Activated gamma-delta T cell treated with Interleukin-2 at 50 U/mL for 16 hours (primary cell): Measurements from ENCODE around the gene KDM4B.
"Not testable (repeated sequence)": the region's sequence is repeated elsewhere in the genome, so short reads cannot be mapped to it uniquely, and the experiment has no call there.

Experiments used
- DNase-seq: peaks from one replicate; pipeline ENCODE4 v3.0.0-alpha.2; 2020

Gene KDM4B

DNA sequence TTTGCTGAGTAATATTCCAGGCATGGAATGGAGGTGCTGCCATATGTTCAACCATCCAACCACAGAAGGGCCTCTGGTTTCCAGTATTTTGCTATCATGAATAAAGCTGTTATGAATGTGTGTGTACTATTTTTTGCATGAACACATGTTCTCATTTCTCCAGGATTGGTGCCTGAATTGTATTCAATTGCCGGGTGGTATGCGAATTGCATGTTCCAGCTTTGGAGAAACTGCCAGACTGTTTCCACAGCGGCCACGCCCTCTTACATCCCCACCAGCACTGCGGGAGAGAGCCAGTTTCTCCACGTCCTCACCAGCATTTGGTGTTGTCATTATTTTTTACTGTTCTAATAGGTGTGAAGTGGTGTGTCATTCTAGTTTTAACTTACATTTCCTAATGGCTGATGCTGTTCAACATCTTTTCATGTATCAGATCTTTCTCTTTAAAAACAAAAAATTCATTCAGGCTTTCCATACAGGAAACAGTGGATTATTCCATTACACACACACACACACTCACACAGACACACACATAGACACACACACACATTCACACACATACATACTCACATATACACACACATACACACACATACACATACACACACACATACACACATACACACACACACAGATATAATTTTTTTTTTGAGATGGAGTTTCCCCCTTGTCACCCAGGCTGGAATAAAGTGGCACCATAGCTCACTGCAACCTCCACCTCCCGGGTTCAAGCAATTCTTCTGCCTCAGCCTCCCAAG lies 217.6 kb downstream of the KDM4B start:
- DNase-seq = no peak

DNA sequence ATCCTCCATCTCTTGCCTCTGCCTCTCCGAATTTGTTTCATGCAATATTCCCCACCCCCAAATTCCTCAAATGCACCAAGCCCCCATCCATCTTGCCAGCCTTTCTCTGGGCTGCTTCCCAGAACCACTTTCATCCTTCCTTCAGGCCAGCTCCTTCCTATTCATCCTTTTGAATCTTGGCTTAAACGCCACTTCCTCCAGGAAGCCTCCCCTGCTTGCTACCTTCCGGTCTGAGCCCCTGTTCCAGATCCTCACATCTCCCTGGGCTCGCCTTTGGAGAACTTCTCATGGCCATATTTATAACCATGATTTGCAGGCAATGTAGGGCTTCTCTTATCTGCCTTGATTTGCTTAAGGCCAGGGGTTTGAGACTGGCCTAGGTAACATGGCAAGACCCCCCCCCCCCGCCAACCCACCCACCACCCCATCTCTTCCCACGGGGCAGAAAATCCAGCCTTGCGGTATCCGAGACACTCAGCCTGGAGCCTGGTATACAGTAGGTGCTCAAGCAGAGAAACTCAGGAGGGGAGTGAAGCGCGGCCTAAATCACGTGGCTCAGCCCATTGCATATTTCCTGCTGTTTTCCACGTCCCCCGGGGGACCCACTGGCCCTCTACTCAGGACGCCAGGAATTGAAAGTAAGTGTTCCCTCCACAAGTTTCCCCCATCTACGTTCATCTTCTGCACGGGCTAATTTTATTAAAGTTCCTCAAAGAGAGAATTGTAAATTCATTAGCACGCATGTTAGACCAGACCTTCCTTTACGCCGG lies 219.8 kb downstream of the KDM4B start:
- DNase-seq = no peak

DNA sequence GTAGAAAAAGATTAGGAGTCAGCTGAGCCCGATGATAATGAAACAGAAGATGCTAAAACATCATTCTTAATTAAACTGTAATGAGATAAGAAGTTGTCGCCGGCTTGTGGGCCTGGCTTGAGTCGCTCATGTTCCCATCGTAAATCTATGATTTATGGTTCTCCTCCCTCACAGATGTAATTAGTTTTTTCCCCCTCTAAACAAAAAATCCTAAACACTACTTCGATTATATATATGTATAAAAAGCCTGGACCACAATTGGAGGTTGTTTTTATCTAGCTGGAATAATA lies 220.3 kb downstream of the KDM4B start:
- DNase-seq = no peak

DNA sequence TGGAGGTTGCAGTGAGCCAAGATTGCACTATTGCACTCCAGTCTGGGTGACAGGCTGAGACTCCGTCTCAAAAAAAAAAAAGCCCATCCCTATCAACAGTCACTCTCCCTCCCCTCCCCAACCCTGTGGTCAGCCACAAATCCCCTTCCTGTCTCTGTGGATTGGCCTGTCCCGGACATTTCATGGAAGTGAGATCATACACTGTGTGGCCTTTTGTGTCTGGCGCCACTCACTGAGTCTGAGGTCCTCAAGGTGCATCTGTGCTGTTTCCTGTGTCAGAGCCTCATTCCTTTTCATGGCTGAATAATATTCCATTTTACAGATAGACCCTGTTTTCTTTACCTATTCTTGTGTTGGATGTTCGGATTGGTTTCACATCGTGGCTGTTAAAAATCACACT lies 222.2 kb downstream of the KDM4B start:
- no peak for DNase-seq

DNA sequence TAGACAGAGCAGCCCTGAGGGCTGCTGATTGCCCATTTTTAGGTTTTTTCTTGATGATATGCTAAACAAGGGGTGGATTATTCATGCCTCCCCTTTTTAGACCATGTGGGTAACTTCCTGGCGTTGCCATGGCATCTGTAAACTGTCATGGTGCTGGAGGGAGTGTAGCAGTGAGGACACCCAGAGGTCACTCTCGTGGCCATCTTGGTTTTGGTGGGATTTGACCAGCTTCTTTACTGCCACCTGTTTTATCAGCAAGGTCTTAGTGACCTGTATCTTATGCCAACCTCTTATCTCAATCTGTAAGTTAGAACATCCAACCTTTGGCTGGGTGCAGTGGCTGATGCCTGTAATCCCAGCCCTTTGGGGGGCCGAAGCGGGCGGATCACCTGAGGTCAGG lies 223.7 kb downstream of the KDM4B start:
- DNase-seq = no peak

DNA sequence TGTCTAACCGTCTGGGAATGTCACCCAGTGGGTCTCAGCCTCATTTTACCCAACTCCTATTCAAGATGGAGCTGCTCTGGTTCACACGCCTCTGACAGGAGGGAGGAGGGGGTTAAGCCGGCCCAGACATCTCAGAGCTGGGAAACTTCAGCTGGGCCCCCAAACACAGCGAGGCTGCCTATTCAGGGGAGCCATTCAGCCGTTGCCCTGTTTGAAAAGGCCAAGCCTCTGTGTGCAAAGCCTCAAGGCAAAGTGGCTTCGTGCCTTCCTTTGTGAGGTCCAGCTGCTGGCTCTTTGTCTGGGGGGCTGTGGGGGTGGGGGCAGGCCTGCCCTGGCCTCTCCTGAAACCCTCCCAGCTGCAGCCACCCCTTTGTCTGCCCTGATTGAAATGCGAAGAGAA lies 224.3 kb downstream of the KDM4B start:
- DNase-seq = no peak

DNA sequence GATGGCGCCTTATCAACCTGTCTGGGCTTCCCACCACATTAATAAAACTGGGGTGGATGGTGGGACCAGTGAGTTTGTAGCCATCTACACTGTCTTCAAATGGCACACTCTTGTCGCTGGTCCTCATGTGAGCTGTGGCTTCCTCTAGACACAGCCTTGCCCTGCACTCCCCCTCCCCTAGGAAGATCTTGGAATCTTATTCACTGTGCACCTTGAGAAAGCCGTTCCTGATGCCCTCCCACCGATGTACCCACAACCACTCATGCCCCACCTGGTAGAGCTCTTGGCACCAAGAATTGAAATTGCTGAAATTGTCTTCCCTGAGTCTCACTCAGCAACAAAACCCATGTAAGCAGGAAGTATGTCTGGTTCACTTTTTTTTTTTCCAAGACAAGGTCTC lies 225.7 kb downstream of the KDM4B start:
- DNase-seq = no peak

DNA sequence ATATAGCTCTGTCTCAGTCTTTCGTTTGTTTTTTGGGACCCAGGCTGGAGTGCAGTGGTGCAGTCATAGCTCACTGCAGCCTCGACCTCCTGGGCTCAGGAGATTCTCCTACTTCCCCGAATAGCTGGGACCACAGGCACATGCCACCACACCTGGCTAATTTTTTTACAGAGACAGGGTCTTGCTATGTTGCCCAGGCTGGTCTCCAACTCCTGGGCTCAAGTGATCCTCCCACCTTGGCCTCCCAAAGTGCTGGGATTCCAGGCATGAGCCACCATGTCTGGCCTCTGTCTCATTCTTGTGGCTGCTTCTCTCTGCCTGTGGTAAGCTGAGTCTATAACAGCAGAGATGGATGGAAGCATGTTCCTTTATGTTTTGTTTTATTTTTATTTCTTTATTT lies 226.7 kb downstream of the KDM4B start:
- not testable (repeated sequence) for DNase-seq

DNA sequence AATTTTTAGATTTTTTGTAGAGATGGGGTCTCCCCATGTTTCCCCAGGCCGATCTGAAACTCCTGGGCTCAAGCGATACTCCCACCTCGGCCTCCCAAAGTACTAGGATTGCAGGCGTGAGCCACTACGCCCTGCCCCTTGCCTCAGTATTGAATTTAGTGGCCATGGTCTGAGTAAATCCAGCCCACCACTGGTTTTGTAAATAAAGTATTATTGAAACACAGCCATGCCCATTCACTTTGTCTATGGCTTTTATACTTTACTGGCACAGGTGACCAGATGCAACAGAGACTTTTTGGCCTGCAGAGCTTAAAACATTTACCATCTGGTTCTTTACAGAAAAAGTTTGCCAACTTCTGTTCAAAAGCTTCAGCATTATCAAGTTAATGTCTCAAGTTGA lies 227.9 kb downstream of the KDM4B start:
- DNase-seq = no peak

DNA sequence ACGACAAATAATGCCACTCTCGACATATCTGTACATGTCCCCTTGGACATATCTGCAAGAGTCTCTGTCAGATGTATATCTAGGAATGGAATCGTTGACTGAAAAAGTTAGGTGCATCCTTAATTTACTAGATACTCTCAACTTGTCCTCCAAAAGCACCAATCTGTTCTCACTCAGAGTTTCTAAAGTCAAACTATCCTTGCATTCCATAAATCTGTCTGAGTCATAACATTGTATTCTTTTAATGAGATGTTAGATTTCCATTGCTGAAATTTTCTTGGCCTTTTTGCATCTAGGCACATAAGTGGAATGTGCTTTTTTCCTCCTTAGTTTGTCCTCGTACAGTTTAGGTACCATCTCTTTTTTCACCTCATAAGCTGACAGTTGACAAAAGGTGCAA lies 231.9 kb downstream of the KDM4B start:
- DNase-seq = no peak

DNA sequence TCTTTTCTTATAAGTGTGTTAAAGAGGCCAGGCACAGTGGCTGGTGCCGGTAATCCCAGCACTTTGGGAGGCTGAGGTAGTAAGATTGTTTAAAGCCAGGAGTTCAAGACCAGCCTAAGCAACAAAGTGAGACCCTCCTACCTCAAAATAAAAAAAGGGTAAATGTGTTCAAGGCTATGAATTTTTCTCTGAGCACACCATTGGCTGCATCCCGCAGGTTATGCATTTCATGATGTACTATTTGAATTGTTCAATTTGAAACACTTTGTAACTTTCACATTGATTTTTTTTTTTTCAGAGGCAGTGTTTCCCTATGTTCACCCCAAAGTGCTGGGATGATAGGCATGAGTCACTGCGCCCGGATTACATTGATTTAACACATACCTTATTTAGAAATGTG lies 233.6 kb downstream of the KDM4B start:
- no peak for DNase-seq
